Subcutaneous abdominal adipose tissue (tissue), 5 donors: ENCODE measurements around the gene KRT71.

Experiments
- H3K27ac ChIP-seq: one replicate; pipeline ENCODE4 v1.7.0; 2013; ENCODE audit warnings: low read depth, mild to moderate bottlenecking, inconsistent platforms, low read length, moderate library complexity
- H3K27me3 ChIP-seq, 5 donors: one replicate each; pipeline ENCODE4 v1.7.0; 2013; ENCODE audit warnings: low read length in 5 of 5, inconsistent platforms in 1 of 5; ENCODE audit not compliant: control insufficient read depth in 5 of 5, insufficient read depth in 4 of 5
- H3K36me3 ChIP-seq, 5 donors: one replicate each; pipeline ENCODE4 v1.7.0; 2013; ENCODE audit warnings: low read length in 5 of 5; ENCODE audit not compliant: control insufficient read depth in 5 of 5, insufficient read depth in 5 of 5
- H3K4me1 ChIP-seq, 5 donors: one replicate each; pipeline ENCODE4 v1.7.0; 2013; ENCODE audit warnings: low read length in 5 of 5, mild to moderate bottlenecking in 3 of 5, moderate library complexity in 1 of 5; ENCODE audit not compliant: control insufficient read depth in 5 of 5, insufficient read depth in 5 of 5
- H3K4me3 ChIP-seq, 5 donors: one replicate each; pipeline ENCODE4 v1.7.0; 2013; ENCODE audit warnings: low read length in 5 of 5, low read depth in 1 of 5
- H3K9ac ChIP-seq, 5 donors: one replicate each; pipeline ENCODE4 v1.7.0; 2013; ENCODE audit warnings: low read length in 5 of 5, mild to moderate bottlenecking in 4 of 5, moderate library complexity in 3 of 5
- H3K9me3 ChIP-seq, 5 donors: one replicate each; pipeline ENCODE4 v1.7.0; 2013; ENCODE audit warnings: low read length in 5 of 5; ENCODE audit not compliant: control insufficient read depth in 5 of 5
- donor health status: healthy.
- donor health status: healthy.
- donor health status: healthy.
- donor health status: healthy.
- donor health status: healthy.

KRT71 gene

GRCh38 chr12:52587563-52587962 is 34.6 kb upstream of the KRT71 start:
- Histone ChIP-seq H3K36me3 (no peaks in the 10 kb centered on the region), H3K4me3 (no peak overlapping the region), H3K4me1 (no peaks in the 10 kb centered on the region), H3K27ac (no peak overlapping the region), H3K27me3 (peaks cover 0 to 6% (median 0%) of the 10 kb centered on the region in 5 donors), H3K9ac (no peak overlapping the region), H3K9me3 (no peaks in the 10 kb centered on the region)

- no peaks in the 10 kb centered on the region for H3K9me3 ChIP-seq
- no peaks in the 10 kb centered on the region for H3K36me3 ChIP-seq
- no peak overlapping the region for H3K9ac ChIP-seq
- H3K27me3 ChIP-seq, result peaks cover 0 to 2% (median 0%) of the 10 kb centered on the region in 5 donors
- no peak overlapping the region for H3K27ac ChIP-seq
- no peaks in the 10 kb centered on the region for H3K4me1 ChIP-seq
- no peak overlapping the region for H3K4me3 ChIP-seq
Observed at GRCh38 chr12:52585946-52586345, 33.0 kb upstream of the KRT71 start.

GRCh38 chr12:52585066-52585465 is 32.1 kb upstream of the KRT71 start:
- H3K9ac ChIP-seq, result no peak overlapping the region
- no peak overlapping the region for H3K27ac ChIP-seq
- H3K4me1 ChIP-seq, result no peaks in the 10 kb centered on the region
- H3K27me3 ChIP-seq, result peaks cover 0 to 6% (median 0%) of the 10 kb centered on the region in 5 donors
- no peaks in the 10 kb centered on the region for H3K36me3 ChIP-seq
- H3K9me3 ChIP-seq, result no peaks in the 10 kb centered on the region
- H3K4me3 ChIP-seq, result no peak overlapping the region

- Histone ChIP-seq H3K27ac (no peak overlapping the region), H3K9me3 (no peaks in the 10 kb centered on the region), H3K9ac (no peak overlapping the region), H3K4me3 (no peak overlapping the region), H3K4me1 (no peaks in the 10 kb centered on the region), H3K36me3 (no peaks in the 10 kb centered on the region), H3K27me3 (peaks cover 0 to 6% (median 0%) of the 10 kb centered on the region in 5 donors)
Observed at GRCh38 chr12:52584156-52584682, 31.3 kb upstream of the KRT71 start.

GRCh38 chr12:52582971-52583456 is 30.1 kb upstream of the KRT71 start:
- Histone ChIP-seq H3K9ac (no peak overlapping the region), H3K36me3 (no peaks in the 10 kb centered on the region), H3K27me3 (peaks cover 0 to 6% (median 0%) of the 10 kb centered on the region in 5 donors), H3K27ac (no peak overlapping the region), H3K4me3 (no peak overlapping the region), H3K4me1 (peaks cover 0 to 4% (median 0%) of the 10 kb centered on the region in 5 donors), H3K9me3 (no peaks in the 10 kb centered on the region)

- Histone ChIP-seq H3K36me3 (no peaks in the 10 kb centered on the region), H3K4me3 (no peak overlapping the region), H3K4me1 (peaks cover 0 to 4% (median 0%) of the 10 kb centered on the region in 5 donors), H3K9me3 (no peaks in the 10 kb centered on the region), H3K9ac (no peak overlapping the region), H3K27ac (no peak overlapping the region), H3K27me3 (peaks cover 0 to 6% (median 0%) of the 10 kb centered on the region in 5 donors)
Observed at GRCh38 chr12:52582486-52582885, 29.5 kb upstream of the KRT71 start.

GRCh38 chr12:52581481-52581880 is 28.5 kb upstream of the KRT71 start:
- Histone ChIP-seq H3K27me3 (peaks cover 0 to 6% (median 0%) of the 10 kb centered on the region in 5 donors), H3K9me3 (no peaks in the 10 kb centered on the region), H3K9ac (no peak overlapping the region), H3K36me3 (no peaks in the 10 kb centered on the region), H3K4me3 (no peak overlapping the region), H3K4me1 (peaks cover 0 to 4% (median 0%) of the 10 kb centered on the region in 5 donors), H3K27ac (no peak overlapping the region)

GRCh38 chr12:52581066-52581465 is 28.1 kb upstream of the KRT71 start:
- Histone ChIP-seq H3K9ac (no peak overlapping the region), H3K4me1 (peaks cover 0 to 4% (median 0%) of the 10 kb centered on the region in 5 donors), H3K9me3 (no peaks in the 10 kb centered on the region), H3K4me3 (no peak overlapping the region), H3K36me3 (no peaks in the 10 kb centered on the region), H3K27ac (no peak overlapping the region), H3K27me3 (peaks cover 0 to 6% (median 0%) of the 10 kb centered on the region in 5 donors)

DNA sequence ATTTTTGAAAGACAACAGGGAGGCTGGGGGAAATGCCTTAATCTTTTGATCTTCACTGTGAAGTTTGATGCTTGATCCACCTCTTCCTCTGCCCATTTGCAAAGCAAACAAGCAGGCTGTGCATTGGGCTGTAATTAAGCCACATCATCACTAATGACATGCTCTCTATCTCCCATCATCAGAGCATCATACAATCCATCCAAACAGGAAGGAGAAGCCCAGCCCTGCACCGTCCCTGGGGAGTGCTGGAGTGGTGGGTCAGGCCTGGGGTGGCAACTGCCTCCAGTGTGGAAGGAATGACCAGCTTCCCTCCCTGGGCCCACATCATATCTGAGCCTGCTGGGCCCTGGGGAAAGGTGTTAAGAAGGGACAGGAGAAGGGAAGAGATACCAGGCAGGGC is 27.6 kb upstream of the KRT71 start:
- no peak overlapping the region for H3K9ac ChIP-seq
- H3K9me3 ChIP-seq, result no peaks in the 10 kb centered on the region
- no peaks in the 10 kb centered on the region for H3K36me3 ChIP-seq
- no peak overlapping the region for H3K27ac ChIP-seq
- H3K27me3 ChIP-seq, result peaks cover 0 to 6% (median 0%) of the 10 kb centered on the region in 5 donors
- peaks cover 0 to 4% (median 0%) of the 10 kb centered on the region in 5 donors for H3K4me1 ChIP-seq
- no peak overlapping the region for H3K4me3 ChIP-seq

DNA sequence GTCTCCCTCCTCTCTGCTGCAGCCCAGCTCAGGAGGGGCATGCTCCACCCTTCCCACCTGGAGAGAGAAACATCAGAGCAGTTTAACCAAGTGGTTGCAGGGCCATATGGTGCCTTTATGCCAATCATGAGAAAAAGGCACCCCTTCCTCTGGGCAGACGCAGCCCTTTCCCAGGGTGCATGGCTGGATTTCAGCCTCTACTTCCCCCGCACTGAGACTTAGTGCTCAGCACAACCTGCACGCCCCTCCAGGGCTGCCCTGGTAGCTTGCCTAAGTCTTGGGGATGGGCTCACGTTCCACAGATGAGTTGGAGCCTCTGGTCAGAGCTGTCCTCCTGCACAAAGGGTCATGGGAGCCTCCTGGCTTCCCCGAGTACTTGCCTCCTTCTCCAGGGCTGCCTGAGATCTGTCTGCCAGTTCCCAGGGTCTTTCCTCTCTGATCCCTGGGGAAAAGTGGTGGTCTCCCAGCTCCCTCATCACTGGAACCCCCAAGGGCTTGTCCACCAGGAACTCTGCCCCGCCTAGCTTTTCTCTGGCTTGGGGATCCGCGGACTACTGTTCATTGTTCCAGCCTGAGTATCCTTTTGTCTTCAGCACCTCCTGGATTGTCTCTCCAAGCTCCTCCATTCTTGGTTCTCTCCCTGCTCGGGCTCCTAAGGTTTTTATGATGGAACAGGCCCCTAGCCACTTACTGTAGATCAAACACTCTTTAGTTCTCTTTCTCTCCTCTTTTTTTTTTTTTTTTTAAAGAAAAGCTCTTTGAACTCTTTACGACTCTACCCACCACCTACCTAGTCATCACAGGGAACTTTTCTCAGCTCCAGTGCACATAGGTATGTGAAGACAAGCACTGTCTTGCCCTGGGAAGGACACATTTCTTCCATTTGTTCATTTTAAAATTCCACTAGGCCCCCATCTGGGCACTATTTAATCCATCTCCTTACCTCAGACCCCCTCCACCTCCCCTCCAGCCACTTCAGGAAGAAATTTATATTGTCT is 26.8 kb upstream of the KRT71 start:
- Histone ChIP-seq H3K9ac (no peak overlapping the region), H3K36me3 (no peaks in the 10 kb centered on the region), H3K27ac (no peak overlapping the region), H3K9me3 (no peaks in the 10 kb centered on the region), H3K27me3 (peaks cover 0 to 6% (median 0%) of the 10 kb centered on the region in 5 donors), H3K4me3 (no peak overlapping the region), H3K4me1 (peaks cover 0 to 4% (median 0%) of the 10 kb centered on the region in 5 donors)
